ENCODE data around the gene USP7. TPM values are rescaled to one million over a fixed set of nuclear protein-coding genes. Genes with fewer than 3 reads are reported as not detected.

Gene USP7
- total RNA-seq, 2 experiments from 2014 or later, result 46.4 to 127 TPM

- TF ChIP-seq CTCF (conservative IDR thresholded peaks at IDR 0.05; ENCODE audit: low read length) (no peak), EZH2phosphoT487 (IDR thresholded peaks at IDR 0.05; ENCODE audit: borderline replicate concordance, low read depth, low read length) (no peak)
- H3K27ac ChIP-seq (ENCODE audit: low read depth, low read length, poor library complexity, severe bottlenecking), result no peak overlapping the region
- POLR2A ChIA-PET, result interaction anchor here (0.7 kb wide), 1 partner anchor 14 kb away, joined by 3 read pairs; no protein-coding TSS in a partner anchor
- H2AFZ ChIP-seq (ENCODE audit: low read length), result no peak overlapping the region
- BruUV-seq (replicated peaks), result no TSS peak
- no peak overlapping the region for H3K4me3 ChIP-seq (ENCODE audit: low read depth, low read length, poor library complexity, severe bottlenecking)
- no peaks in the 10 kb centered on the region for H3K79me2 ChIP-seq (ENCODE audit: insufficient read depth, low read depth, low read length)
- no peaks in the 10 kb centered on the region for H3K9me3 ChIP-seq (ENCODE audit: low read length)
- peaks cover 92% of the 10 kb centered on the region for H3K36me3 ChIP-seq (ENCODE audit: insufficient read depth, low read length)
- intact Hi-C loops (cut with micrococcal nuclease; ENCODE audit: unreplicated experiment), result no loop called here
- no peaks in the 10 kb centered on the region for H3K9me2 ChIP-seq (ENCODE audit: insufficient read depth, low read length)
- no peaks in the 10 kb centered on the region for H4K20me1 ChIP-seq (ENCODE audit: insufficient read depth, low read length)
- CTCF ChIA-PET (ENCODE audit: unreplicated experiment), result no interaction called here
- H3K4me1 ChIP-seq (ENCODE audit: insufficient read depth, low read length, poor library complexity, severe bottlenecking), result no peaks in the 10 kb centered on the region
- H3K4me2 ChIP-seq (ENCODE audit: low read length), result no peak overlapping the region
- DNase-seq (ENCODE audit: low spot score), result no peak
These were observed 47.0 kb downstream of the USP7 start for GRCh38 chr16:8916541-8917225.

GRCh38 chr16:8915722-8916301, 47.9 kb downstream of the USP7 start:
- TF ChIP-seq CTCF (conservative IDR thresholded peaks at IDR 0.05; ENCODE audit: low read length), result no peak
- no peak for TF ChIP-seq EZH2phosphoT487 (IDR thresholded peaks at IDR 0.05; ENCODE audit: borderline replicate concordance, low read depth, low read length)
- BruUV-seq (replicated peaks), result no TSS peak
- Histone ChIP-seq H3K27ac (ENCODE audit: low read depth, low read length, poor library complexity, severe bottlenecking) (no peak overlapping the region), H3K4me2 (ENCODE audit: low read length) (no peak overlapping the region), H3K4me1 (ENCODE audit: insufficient read depth, low read length, poor library complexity, severe bottlenecking) (no peaks in the 10 kb centered on the region), H3K79me2 (ENCODE audit: insufficient read depth, low read depth, low read length) (no peaks in the 10 kb centered on the region), H4K20me1 (ENCODE audit: insufficient read depth, low read length) (no peaks in the 10 kb centered on the region), H3K9me2 (ENCODE audit: insufficient read depth, low read length) (no peaks in the 10 kb centered on the region), H3K9me3 (ENCODE audit: low read length) (no peaks in the 10 kb centered on the region), H2AFZ (ENCODE audit: low read length) (no peak overlapping the region), H3K4me3 (ENCODE audit: low read depth, low read length, poor library complexity, severe bottlenecking) (no peak overlapping the region), H3K36me3 (ENCODE audit: insufficient read depth, low read length) (peaks cover 92% of the 10 kb centered on the region)
- POLR2A ChIA-PET, result interaction anchor here (0.7 kb wide), 1 partner anchor 15 kb away, joined by 3 read pairs; no protein-coding TSS in a partner anchor
- no peak for DNase-seq (ENCODE audit: low spot score)
- CTCF ChIA-PET (ENCODE audit: unreplicated experiment), result no interaction called here
- intact Hi-C loops (cut with micrococcal nuclease; ENCODE audit: unreplicated experiment), result no loop called here

GRCh38 chr16:8914098-8914497, 49.6 kb downstream of the USP7 start:
- Histone ChIP-seq H3K9me2 (ENCODE audit: insufficient read depth, low read length) (no peaks in the 10 kb centered on the region), H3K79me2 (ENCODE audit: insufficient read depth, low read depth, low read length) (no peaks in the 10 kb centered on the region), H3K4me2 (ENCODE audit: low read length) (no peak overlapping the region), H3K36me3 (ENCODE audit: insufficient read depth, low read length) (peaks cover 90% of the 10 kb centered on the region), H2AFZ (ENCODE audit: low read length) (no peak overlapping the region), H3K9me3 (ENCODE audit: low read length) (no peaks in the 10 kb centered on the region), H4K20me1 (ENCODE audit: insufficient read depth, low read length) (no peaks in the 10 kb centered on the region), H3K4me1 (ENCODE audit: insufficient read depth, low read length, poor library complexity, severe bottlenecking) (no peaks in the 10 kb centered on the region), H3K4me3 (ENCODE audit: low read depth, low read length, poor library complexity, severe bottlenecking) (no peak overlapping the region), H3K27ac (ENCODE audit: low read depth, low read length, poor library complexity, severe bottlenecking) (no peak overlapping the region)
- TF ChIP-seq EZH2phosphoT487 (IDR thresholded peaks at IDR 0.05; ENCODE audit: borderline replicate concordance, low read depth, low read length) (no peak), CTCF (conservative IDR thresholded peaks at IDR 0.05; ENCODE audit: low read length) (no peak)
- no TSS peak for BruUV-seq (replicated peaks)
- intact Hi-C loops (cut with micrococcal nuclease; ENCODE audit: unreplicated experiment), result no loop called here
- ChIA-PET POLR2A (interaction anchor here (0.8 kb wide), 1 partner anchor 122 kb away, joined by 3 read pairs; no protein-coding TSS in a partner anchor), CTCF (ENCODE audit: unreplicated experiment) (interaction anchor here (1.0 kb wide), 1 partner anchor 95 kb away, joined by 3 read pairs; no protein-coding TSS in a partner anchor)
- DNase-seq (ENCODE audit: low spot score), result no peak

Data from OCI-LY7 (cell line).